Measurements from ENCODE around the gene ZNF697.

GRCh38 chr1:119651641-119652040 lies 3.6 kb upstream of the ZNF697 start:
- TF ChIP-seq, protein P1, sequence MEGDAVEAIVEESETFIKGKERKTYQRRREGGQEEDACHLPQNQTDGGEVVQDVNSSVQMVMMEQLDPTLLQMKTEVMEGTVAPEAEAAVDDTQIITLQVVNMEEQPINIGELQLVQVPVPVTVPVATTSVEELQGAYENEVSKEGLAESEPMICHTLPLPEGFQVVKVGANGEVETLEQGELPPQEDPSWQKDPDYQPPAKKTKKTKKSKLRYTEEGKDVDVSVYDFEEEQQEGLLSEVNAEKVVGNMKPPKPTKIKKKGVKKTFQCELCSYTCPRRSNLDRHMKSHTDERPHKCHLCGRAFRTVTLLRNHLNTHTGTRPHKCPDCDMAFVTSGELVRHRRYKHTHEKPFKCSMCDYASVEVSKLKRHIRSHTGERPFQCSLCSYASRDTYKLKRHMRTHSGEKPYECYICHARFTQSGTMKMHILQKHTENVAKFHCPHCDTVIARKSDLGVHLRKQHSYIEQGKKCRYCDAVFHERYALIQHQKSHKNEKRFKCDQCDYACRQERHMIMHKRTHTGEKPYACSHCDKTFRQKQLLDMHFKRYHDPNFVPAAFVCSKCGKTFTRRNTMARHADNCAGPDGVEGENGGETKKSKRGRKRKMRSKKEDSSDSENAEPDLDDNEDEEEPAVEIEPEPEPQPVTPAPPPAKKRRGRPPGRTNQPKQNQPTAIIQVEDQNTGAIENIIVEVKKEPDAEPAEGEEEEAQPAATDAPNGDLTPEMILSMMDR (conservative IDR thresholded peaks at IDR 0.05) = no peak
- no peak for TF ChIP-seq EZH2 (IDR thresholded peaks at IDR 0.05; ENCODE audit: low read depth)
